GM19324 (cell line): ENCODE measurements around the gene CACNA2D4.
"Not testable (repeated sequence)": the region's sequence is repeated elsewhere in the genome, so short reads cannot be mapped to it uniquely, and the experiment has no call there.

ENCODE experiments used
- ATAC-seq: cut with Tn5 transposase; IDR thresholded peaks from one replicate; pipeline ENCODE4 v1.9.1; 2021; ENCODE audit warnings: mild to moderate bottlenecking, moderate library complexity; ENCODE audit not compliant: unreplicated experiment, low FRiP score

CACNA2D4 gene

DNA sequence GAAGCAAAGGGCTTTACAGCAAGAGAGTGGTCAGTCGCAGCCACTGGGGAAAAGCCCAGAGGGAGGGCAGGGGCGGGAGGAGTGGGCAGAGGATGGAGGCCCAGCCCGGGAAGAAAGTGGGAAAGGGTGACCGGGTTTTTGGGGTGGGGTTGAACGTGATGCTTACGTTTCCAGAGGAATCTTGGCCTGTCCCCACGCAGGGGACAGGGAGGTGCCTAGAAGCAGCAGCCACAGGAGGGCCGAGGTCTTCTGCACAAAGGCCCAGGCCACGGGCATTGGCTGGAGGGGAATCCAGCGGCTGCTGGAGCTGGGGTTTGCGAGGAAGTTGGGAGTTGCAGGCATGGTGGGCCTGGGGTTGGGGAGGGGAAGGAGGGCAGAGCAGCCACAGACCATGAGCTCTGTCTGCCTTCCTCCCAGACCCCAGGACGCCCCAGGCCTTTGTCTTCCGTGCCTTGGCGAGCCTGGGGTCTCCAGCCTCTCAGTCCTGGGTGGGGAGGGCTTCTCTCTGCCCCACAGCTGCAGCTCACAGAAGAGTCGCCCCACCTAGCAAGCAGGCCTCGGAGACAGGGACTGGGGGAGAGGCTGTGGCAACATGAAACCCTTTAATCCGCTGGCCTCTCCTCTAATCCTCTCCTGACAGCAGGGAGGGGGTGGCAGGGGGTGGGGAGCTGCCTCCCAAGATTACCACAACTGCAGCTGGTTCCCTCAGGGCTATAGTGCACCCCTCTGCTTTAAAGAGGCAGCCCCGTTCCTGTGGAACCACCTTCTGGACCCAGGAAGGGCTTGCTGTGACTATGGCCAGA lies at the start of gene CACNA2D4:
Gene CACNA2D4, minus strand, starts transcription at position 572 of the 803 bp plus-strand sequence. Its CDS starts 179 bp downstream, at position 393.
- ATAC-seq = no peak

GRCh38 chr12:1966561-1967226 lies 48.2 kb upstream of the CACNA2D4 start:
- no peak for ATAC-seq

DNA sequence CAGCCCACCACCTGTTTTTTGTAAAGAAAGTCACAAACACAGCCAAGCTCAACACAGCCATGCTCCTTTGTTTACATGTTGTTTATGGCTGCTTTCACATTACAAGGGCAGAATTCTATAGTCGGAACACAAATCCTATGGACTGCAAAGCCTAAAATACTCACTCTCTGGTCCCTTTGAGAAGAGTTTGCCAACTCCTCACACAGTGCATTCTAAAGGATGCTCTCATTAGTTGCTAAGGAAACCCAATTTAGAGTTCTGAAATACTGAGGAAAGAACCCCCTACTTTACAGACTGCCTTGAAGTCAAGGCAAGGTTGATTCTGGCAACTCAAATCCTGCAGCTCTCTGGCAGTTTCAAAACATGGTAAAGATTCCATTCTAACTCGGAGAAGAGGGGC lies 47.5 kb upstream of the CACNA2D4 start:
- ATAC-seq = no peak

DNA sequence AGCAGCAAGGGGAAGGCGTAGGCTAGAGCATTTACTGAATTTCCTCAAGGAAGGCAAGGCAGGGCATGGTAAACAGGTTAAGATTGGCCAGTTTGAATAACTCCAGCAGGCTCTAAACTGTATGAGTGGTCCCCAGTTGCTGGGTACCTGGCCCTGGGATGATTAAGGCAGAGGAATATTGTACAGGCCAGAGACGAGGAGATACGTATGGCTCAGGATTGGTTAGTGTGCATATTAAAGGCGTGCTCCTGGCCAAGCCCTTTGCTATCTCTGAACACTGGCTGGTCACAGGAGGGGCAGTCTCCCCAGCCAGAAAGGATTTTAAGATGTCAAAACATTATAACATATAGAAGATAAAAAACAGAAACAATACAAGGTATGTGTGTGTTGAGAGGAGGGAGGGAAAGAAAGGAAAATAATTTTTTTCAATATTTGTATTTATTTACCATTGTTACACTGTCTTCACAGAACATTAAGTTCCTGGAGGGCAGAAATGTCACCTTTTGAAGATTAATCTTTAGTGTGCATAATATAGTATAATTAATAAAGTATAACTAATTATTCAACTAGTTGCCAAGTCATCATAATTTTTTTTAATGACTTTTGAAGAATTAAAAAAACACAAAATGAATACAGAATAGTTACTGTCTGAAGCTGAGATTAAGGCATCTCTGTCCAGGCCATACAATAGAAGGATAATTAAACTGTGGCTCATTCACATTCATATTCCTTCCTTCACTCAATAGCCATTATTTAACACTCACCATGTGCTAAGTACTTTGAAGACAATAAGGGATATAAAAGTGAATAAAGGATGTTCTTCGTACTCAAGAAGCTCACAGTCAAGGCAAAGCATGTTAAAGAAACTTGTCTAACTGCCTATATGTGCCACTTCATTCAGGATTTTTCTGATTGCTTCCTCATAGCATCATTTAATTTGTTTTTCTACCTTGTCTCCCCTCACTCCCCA lies 43.9 kb upstream of the CACNA2D4 start:
- ATAC-seq = no peak

GRCh38 chr12:1956716-1957115 lies 38.3 kb upstream of the CACNA2D4 start:
- no peak for ATAC-seq

DNA sequence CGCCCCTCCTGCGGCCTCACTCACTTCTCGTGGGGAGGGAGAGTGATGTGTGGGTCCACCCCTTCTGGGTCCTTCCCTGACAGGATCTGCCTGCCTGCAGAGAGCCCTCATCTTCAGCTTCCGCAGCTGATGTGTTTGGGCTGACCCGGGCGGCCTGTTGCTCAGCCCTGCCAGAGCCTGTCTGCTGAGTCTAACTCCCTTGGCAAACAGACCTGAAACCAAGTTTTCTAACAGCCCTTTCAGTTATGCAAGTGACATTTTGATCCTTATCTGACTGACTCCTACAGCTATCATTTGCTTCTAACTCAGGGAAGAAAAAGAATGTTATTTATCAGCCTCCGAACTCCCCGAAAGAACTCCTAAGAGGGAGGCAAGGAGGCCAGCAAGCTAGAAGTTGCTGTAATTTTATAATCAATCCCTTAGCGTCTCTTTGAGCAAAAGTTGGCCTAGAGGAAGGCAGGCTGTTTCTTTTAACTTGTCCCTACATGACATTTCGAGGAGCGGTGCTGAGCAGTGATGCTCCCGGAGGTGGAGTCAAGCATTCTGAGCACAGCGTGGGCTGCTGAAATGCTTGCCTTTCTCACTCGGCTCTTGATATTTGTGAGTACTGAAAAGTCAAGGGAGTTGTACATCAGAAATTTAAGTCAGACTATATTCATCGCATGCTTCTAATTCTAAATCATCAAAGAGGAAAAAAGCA lies 31.5 kb upstream of the CACNA2D4 start:
- ATAC-seq = no peak

DNA sequence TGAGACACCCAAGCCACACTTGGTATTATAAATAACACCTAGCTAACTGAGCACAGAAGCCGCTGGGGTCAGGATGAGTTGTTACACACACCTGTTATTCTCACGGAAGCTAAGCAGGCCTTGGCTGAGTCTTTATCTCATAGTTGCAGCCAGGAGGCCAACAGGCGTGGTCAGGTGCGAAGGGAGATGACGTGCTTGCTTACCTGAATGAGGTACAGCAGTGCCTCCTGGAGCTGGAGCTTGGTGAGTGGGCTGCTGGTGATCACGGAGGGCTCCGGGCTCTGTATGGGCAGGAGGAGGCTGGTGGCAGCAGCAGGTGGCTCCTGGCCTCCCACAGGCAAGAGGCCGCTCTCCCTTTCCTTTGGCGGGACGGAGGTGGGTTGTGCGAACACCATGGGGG lies 30.4 kb upstream of the CACNA2D4 start:
- ATAC-seq = no peak

DNA sequence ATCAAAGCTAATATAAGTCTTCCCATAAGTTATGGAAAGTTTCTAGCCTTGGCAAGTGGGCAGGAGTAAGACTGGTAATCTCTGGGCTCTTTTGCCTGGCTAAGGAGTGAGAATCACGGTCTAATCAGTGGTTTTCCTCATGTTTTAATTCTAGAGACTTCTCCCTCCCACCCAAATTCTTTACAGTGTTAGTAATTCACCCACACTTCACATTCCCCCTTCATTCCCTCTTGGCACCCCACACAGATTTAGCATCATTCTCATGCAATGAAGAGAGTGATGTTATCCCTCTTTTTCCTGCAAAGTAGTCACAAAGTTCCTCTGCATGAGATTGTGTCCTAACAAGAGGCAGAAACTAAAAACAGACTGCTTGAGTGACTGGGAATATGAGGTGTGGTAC lies 28.6 kb upstream of the CACNA2D4 start:
- ATAC-seq = no peak

DNA sequence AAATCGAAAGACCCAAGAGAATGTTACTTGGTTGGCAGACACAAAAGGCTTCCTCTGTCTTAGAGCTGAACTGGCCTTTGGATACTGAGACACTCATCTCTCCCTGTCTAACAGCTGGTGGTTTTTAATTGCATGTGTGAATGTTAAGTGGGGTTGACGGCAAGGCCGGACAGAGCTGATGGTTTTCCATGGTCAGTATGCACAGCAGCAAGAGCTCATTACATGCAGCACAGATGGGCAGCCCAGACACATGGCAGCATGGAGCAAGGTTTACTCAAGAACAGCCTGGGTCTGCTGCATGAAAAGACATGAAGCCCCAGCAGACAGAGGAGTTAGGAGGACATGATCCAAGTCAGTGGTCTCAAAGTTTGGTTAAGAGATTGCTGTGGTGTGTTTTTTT lies 27.8 kb upstream of the CACNA2D4 start:
- ATAC-seq = no peak

GRCh38 chr12:1945502-1945901 lies 27.1 kb upstream of the CACNA2D4 start:
- not testable (repeated sequence) for ATAC-seq

DNA sequence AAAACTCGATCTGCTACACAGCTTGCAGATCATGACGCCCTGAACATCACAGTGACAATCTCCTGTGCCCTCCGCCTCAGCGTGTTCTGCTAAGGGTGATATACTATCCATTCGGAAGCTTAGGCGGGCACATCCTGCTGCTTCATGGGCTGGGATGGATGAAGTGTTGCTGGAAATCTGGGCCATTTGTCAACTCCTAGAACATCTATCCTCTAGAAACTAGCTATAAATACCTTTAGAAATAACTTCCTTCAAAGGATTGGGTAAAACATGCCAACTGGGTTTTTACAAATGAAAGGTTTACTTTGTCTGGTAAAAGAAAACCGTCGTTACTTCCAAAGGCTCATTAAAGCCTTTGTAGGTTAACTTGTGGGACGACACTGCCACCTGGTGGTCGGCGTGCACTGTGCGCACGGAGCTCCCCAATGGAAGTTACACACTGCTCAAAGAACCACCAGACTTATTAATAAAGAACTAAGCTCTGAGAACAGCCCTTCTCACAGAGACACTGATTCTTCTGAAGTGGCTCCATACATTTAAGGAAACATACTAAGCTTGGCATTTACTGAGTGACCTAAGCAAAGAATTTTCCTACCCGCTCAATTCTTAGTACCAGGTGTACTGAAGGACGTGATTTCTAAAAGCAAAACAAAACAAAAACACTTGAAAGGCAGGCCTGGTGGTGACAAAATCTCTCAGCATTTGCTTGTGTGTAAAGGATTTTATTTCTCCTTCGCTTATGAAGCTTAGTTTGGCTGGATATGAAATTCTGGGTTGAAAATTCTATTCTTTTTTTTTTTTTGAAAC lies 21.6 kb upstream of the CACNA2D4 start:
- ATAC-seq = peak; percentile 43

DNA sequence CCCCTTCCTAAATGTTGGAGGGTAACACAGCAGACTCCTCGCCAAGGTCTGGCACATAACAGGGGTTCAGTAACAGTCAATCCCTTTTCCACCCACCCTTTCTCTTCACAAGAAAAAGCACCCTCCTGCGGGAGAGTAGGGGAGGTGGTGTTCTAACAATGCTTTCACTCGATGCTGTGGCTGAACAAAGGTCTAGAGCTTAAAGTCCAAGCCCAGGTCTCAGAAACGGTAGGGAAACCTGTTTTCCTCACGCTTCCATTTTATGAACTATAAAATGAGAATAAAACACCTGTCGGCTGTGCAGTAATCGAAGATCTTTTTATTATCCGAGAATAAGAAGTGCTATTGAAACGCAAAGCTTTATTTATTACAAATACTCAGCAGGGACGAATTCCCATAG lies 20.9 kb upstream of the CACNA2D4 start:
- ATAC-seq = no peak

GRCh38 chr12:1937481-1938224 lies 19.2 kb upstream of the CACNA2D4 start:
- no peak for ATAC-seq

- ATAC-seq = no peak
Observed at GRCh38 chr12:1936406-1937320, 18.2 kb upstream of the CACNA2D4 start.

- ATAC-seq = no peak
Observed at GRCh38 chr12:1935700-1936378, 17.4 kb upstream of the CACNA2D4 start.

GRCh38 chr12:1935242-1935641 lies 16.8 kb upstream of the CACNA2D4 start:
- no peak for ATAC-seq

DNA sequence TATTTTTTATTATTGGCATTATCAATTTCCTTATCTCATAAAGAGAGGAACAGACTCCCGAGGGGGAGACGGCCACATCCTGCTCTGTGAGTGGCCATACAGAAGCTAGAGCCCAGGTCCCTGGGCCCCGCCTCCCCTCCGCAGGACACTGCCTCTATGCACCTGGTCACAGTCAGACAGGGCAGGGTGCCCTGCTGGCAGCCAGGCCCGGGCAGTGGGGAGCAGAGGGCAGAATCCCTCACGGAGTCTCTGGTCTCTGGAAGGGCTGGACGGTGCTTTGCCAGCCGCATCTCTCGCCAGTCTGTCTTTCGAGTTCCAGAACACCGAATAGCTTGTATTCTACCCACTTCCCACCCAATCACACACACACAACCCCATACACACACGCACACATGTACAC lies 16.4 kb upstream of the CACNA2D4 start:
- no peak for ATAC-seq
